Uterus (tissue), 4 donors: ENCODE measurements around the gene SCD5. TPM values are rescaled to one million over a fixed set of nuclear protein-coding genes. Genes with fewer than 3 reads are reported as not detected.

ENCODE experiments used
- DNase-seq, 2 donors: peaks; one replicate each; pipeline ENCODE4 v3.0.0-alpha.2; 2019 to 2020
- H3K27ac ChIP-seq, 2 donors: fragments of 200-600 bp; sonication (generic); 1 replicate in 1 of 2; 2 replicates in 1 of 2; pipeline ENCODE4 v1.5.1; 2016 to 2018
- H3K27me3 ChIP-seq, 2 donors: fragments of 200-600 bp; sonication (generic); one replicate each; pipeline ENCODE4 v1.5.1; 2018 to 2019; ENCODE audit warnings: control low read depth in 1 of 2
- H3K36me3 ChIP-seq, 2 donors: fragments of 200-600 bp; sonication (generic); one replicate each; pipeline ENCODE4 v1.5.1; 2019; ENCODE audit warnings: control low read depth in 1 of 2
- H3K4me1 ChIP-seq, 2 donors: fragments of 200-600 bp; sonication (generic); one replicate each; pipeline ENCODE4 v1.5.1; 2018 to 2019; ENCODE audit warnings: control low read depth in 1 of 2
- H3K4me3 ChIP-seq, 2 donors: fragments of 200-600 bp; sonication (generic); 1 replicate in 1 of 2; 2 replicates in 1 of 2; pipeline ENCODE4 v1.5.1; 2018 to 2019; ENCODE audit warnings: mild to moderate bottlenecking in 1 of 2
- H3K9me3 ChIP-seq, 2 donors: fragments of 200-600 bp; sonication (generic); one replicate each; pipeline ENCODE4 v1.5.1; 2019; ENCODE audit warnings: control low read depth in 1 of 2
- CTCF ChIP-seq, 4 experiments: fragments of 200-600 bp in 2 of 4; fragments of 450-650 bp in 2 of 4; sonication (generic) in 2 of 4; IDR thresholded peaks; one replicate each; pipeline ENCODE4 v1.5.1; 2016 to 2019; ENCODE audit warnings: antibody characterized with exemption in 4 of 4, mild to moderate bottlenecking in 2 of 4, moderate library complexity in 1 of 4
- POLR2A ChIP-seq, 2 donors: fragments of 450-650 bp; IDR thresholded peaks; one replicate each; pipeline ENCODE4 v1.6.1; 2016; ENCODE audit warnings: antibody characterized with exemption in 2 of 2, mild to moderate bottlenecking in 1 of 2, moderate library complexity in 1 of 2
- intact Hi-C: fragments of 100-400 bp; cut with DNase I; formaldehyde crosslinking; loops from one replicate; pipeline ENCODE4 v1.15.1; 2023; ENCODE audit warnings: low total_unique reads
- total RNA-seq, 4 donors: library from RNA; depleted of rRNA in 3 of 4; stranded (reverse); fragments of >200 nt in 3 of 4; gene quantifications; one replicate each; pipeline versions ENCODE4 v1.1.0 to v1.2.4, GENCODE V29; 2014 to 2023
- donor health status: DM: yes; HTN: yes; CAD: no.

Gene SCD5
- total RNA-seq, 4 donors from 2014 or later = 4.1 to 30.3 (median 7.8) TPM

GRCh38 chr4:82814034-82814433 lies 15.4 kb upstream of the SCD5 start:
- intact Hi-C loops = no loop called here
- no peak overlapping the region for H3K4me3 ChIP-seq
- no peak overlapping the region for H3K27ac ChIP-seq
- TF ChIP-seq POLR2A (IDR thresholded peaks at IDR 0.05) = no peak
- no peak for TF ChIP-seq CTCF (IDR thresholded peaks at IDR 0.05)
- no peak for DNase-seq
- no peaks in the 10 kb centered on the region for H3K27me3 ChIP-seq
- H3K9me3 ChIP-seq = no peaks in the 10 kb centered on the region
- no peaks in the 10 kb centered on the region for H3K4me1 ChIP-seq
- H3K36me3 ChIP-seq = no peaks in the 10 kb centered on the region

GRCh38 chr4:82811838-82812341 lies 13.3 kb upstream of the SCD5 start:
- no peaks in the 10 kb centered on the region for H3K27me3 ChIP-seq
- no peaks in the 10 kb centered on the region for H3K36me3 ChIP-seq
- H3K4me3 ChIP-seq = no peak overlapping the region
- peak overlapping the region; percentile 32 to 53 for H3K27ac ChIP-seq
- TF ChIP-seq POLR2A (IDR thresholded peaks at IDR 0.05) = no peak
- TF ChIP-seq CTCF (IDR thresholded peaks at IDR 0.05) = no peak
- intact Hi-C loops = no loop called here
- DNase-seq = no peak
- H3K9me3 ChIP-seq = no peaks in the 10 kb centered on the region
- no peaks in the 10 kb centered on the region for H3K4me1 ChIP-seq

GRCh38 chr4:82811392-82811791 lies 12.8 kb upstream of the SCD5 start:
- intact Hi-C loops = no loop called here
- TF ChIP-seq CTCF (IDR thresholded peaks at IDR 0.05) = no peak
- TF ChIP-seq POLR2A (IDR thresholded peaks at IDR 0.05) = no peak
- no peaks in the 10 kb centered on the region for H3K36me3 ChIP-seq
- no peak for DNase-seq
- no peak overlapping the region for H3K27ac ChIP-seq
- no peak overlapping the region for H3K4me3 ChIP-seq
- H3K9me3 ChIP-seq = no peaks in the 10 kb centered on the region
- no peaks in the 10 kb centered on the region for H3K27me3 ChIP-seq
- H3K4me1 ChIP-seq = no peaks in the 10 kb centered on the region

- H3K4me1 ChIP-seq = no peaks in the 10 kb centered on the region
- H3K36me3 ChIP-seq = no peaks in the 10 kb centered on the region
- TF ChIP-seq CTCF (IDR thresholded peaks at IDR 0.05) = no peak
- TF ChIP-seq POLR2A (IDR thresholded peaks at IDR 0.05) = no peak
- no peaks in the 10 kb centered on the region for H3K27me3 ChIP-seq
- intact Hi-C loops = no loop called here
- no peak overlapping the region for H3K27ac ChIP-seq
- no peak overlapping the region for H3K4me3 ChIP-seq
- no peak for DNase-seq
- H3K9me3 ChIP-seq = no peaks in the 10 kb centered on the region
Observed at GRCh38 chr4:82810176-82810575, 11.6 kb upstream of the SCD5 start.

- no peak overlapping the region for H3K27ac ChIP-seq
- no peaks in the 10 kb centered on the region for H3K27me3 ChIP-seq
- H3K9me3 ChIP-seq = no peaks in the 10 kb centered on the region
- no peak for DNase-seq
- no peaks in the 10 kb centered on the region for H3K4me1 ChIP-seq
- intact Hi-C loops = no loop called here
- no peaks in the 10 kb centered on the region for H3K36me3 ChIP-seq
- no peak overlapping the region for H3K4me3 ChIP-seq
- TF ChIP-seq POLR2A (IDR thresholded peaks at IDR 0.05) (no peak), CTCF (IDR thresholded peaks at IDR 0.05) (no peak)
Observed at GRCh38 chr4:82809619-82810018, 11.0 kb upstream of the SCD5 start.
